ENCODE results near the gene IRAK1. TPM values are rescaled to one million over a fixed set of nuclear protein-coding genes. Genes with fewer than 3 reads are reported as not detected.
A peak's percentile ranks its signal among the peaks of the same experiment; 100 is the strongest.

IRAK1 gene
- total RNA-seq, 2 experiments from 2014 or later: 127 to 135 TPM

GRCh38 chrX:153967536-153968224 lies 52.0 kb downstream of the IRAK1 start:
- H3K4me1 Mint-ChIP-seq: peaks cover 6% of the 10 kb centered on the region
- peaks cover 17% of the 10 kb centered on the region for H3K36me3 Mint-ChIP-seq
- H3K9me3 Mint-ChIP-seq: no peaks in the 10 kb centered on the region
- H3K27ac Mint-ChIP-seq: peak overlapping the region; percentile 100
- ATAC-seq (ENCODE audit: low read depth) (peak; percentile 15), DNase-seq (peak; percentile 62)
- POLR2A ChIA-PET: interaction anchor here (0.7 to 7.6 kb wide), 12 partner anchors 11 to 522 kb away, joined by 3 to 110 read pairs (median 6); partner anchors contain the start of genes ARHGAP4 and IRAK1
- H3K27me3 Mint-ChIP-seq: no peaks in the 10 kb centered on the region
- H3K4me3 Mint-ChIP-seq: peak overlapping the region; percentile 100

GRCh38 chrX:153966841-153967535 lies 52.7 kb downstream of the IRAK1 start:
- Mint-ChIP-seq H3K4me3 (peak overlapping the region; percentile 100), H3K9me3 (no peaks in the 10 kb centered on the region), H3K36me3 (peaks cover 17% of the 10 kb centered on the region), H3K27me3 (no peaks in the 10 kb centered on the region), H3K27ac (peak overlapping the region; percentile 100), H3K4me1 (peaks cover 6% of the 10 kb centered on the region)
- POLR2A ChIA-PET: interaction anchor here (0.7 to 7.6 kb wide), 11 partner anchors 11 to 523 kb away, joined by 3 to 110 read pairs (median 4); partner anchors contain the start of genes ARHGAP4 and IRAK1
- no peak for DNase-seq
- peak; percentile 6 for ATAC-seq (ENCODE audit: low read depth)

- POLR2A ChIA-PET: interaction anchor here (0.7 to 7.6 kb wide), 6 partner anchors 17 to 52 kb away, joined by 3 to 110 read pairs (median 12); partner anchors contain the start of genes ARHGAP4 and IRAK1
- no peaks in the 10 kb centered on the region for H3K27me3 Mint-ChIP-seq
- H3K36me3 Mint-ChIP-seq: peaks cover 17% of the 10 kb centered on the region
- peak overlapping the region; percentile 100 for H3K27ac Mint-ChIP-seq
- ATAC-seq (ENCODE audit: low read depth): no peak
- peaks cover 6% of the 10 kb centered on the region for H3K4me1 Mint-ChIP-seq
- no peaks in the 10 kb centered on the region for H3K9me3 Mint-ChIP-seq
- H3K4me3 Mint-ChIP-seq: peak overlapping the region; percentile 100
- DNase-seq: no peak
Observed at GRCh38 chrX:153966283-153966688, 53.4 kb downstream of the IRAK1 start.

- Mint-ChIP-seq H3K27me3 (no peaks in the 10 kb centered on the region), H3K4me1 (peaks cover 6% of the 10 kb centered on the region), H3K27ac (peak overlapping the region; percentile 100), H3K36me3 (peaks cover 16% of the 10 kb centered on the region), H3K9me3 (no peaks in the 10 kb centered on the region), H3K4me3 (peak overlapping the region; percentile 10)
- DNase-seq (no peak), ATAC-seq (ENCODE audit: low read depth) (no peak)
- POLR2A ChIA-PET: no interaction called here
Observed at GRCh38 chrX:153965406-153965805, 54.3 kb downstream of the IRAK1 start.

- Mint-ChIP-seq H3K27ac (no peak overlapping the region), H3K9me3 (no peaks in the 10 kb centered on the region), H3K4me3 (no peak overlapping the region), H3K4me1 (peaks cover 6% of the 10 kb centered on the region), H3K27me3 (no peaks in the 10 kb centered on the region), H3K36me3 (peaks cover 11% of the 10 kb centered on the region)
- ATAC-seq (ENCODE audit: low read depth) (no peak), DNase-seq (no peak)
- POLR2A ChIA-PET: no interaction called here
Observed at GRCh38 chrX:153964105-153964504, 55.6 kb downstream of the IRAK1 start.

GRCh38 chrX:153963546-153963945 lies 56.2 kb downstream of the IRAK1 start:
- Mint-ChIP-seq H3K4me1 (peaks cover 6% of the 10 kb centered on the region), H3K9me3 (no peaks in the 10 kb centered on the region), H3K27ac (no peak overlapping the region), H3K4me3 (no peak overlapping the region), H3K27me3 (no peaks in the 10 kb centered on the region), H3K36me3 (peaks cover 11% of the 10 kb centered on the region)
- POLR2A ChIA-PET: interaction anchor here (0.8 kb wide), 1 partner anchor 18 kb away, joined by 5 read pairs; no protein-coding TSS in a partner anchor
- DNase-seq: no peak
- ATAC-seq (ENCODE audit: low read depth): no peak

- Mint-ChIP-seq H3K4me3 (no peak overlapping the region), H3K36me3 (no peaks in the 10 kb centered on the region), H3K27me3 (no peaks in the 10 kb centered on the region), H3K27ac (no peak overlapping the region), H3K4me1 (peaks cover 2% of the 10 kb centered on the region), H3K9me3 (no peaks in the 10 kb centered on the region)
- ATAC-seq (ENCODE audit: low read depth): no peak
- POLR2A ChIA-PET: interaction anchor here (1.1 to 1.3 kb wide), 2 partner anchors 29 to 52 kb away, joined by 3 read pairs; no protein-coding TSS in a partner anchor
- DNase-seq: no peak
Observed at GRCh38 chrX:153961292-153961691, 58.4 kb downstream of the IRAK1 start.

GRCh38 chrX:153960786-153961185 lies 58.9 kb downstream of the IRAK1 start:
- no peaks in the 10 kb centered on the region for H3K36me3 Mint-ChIP-seq
- DNase-seq (no peak), ATAC-seq (ENCODE audit: low read depth) (no peak)
- no peaks in the 10 kb centered on the region for H3K9me3 Mint-ChIP-seq
- no peaks in the 10 kb centered on the region for H3K27me3 Mint-ChIP-seq
- no peak overlapping the region for H3K27ac Mint-ChIP-seq
- no peak overlapping the region for H3K4me3 Mint-ChIP-seq
- H3K4me1 Mint-ChIP-seq: no peaks in the 10 kb centered on the region
- POLR2A ChIA-PET: no interaction called here

Small RNAs within 50 kb of the gene (microRNA-seq; reads per million reads assigned to microRNA genes)
- gene MIR3202-1 (not detected), gene MIR3202-2 (not detected), gene MIR718 (not detected)

Other genes starting within 250 kb of the IRAK1 start
- not detected for gene SRPK3, start 238.9 kb downstream of the IRAK1 start, total RNA-seq
- gene IDH3G, start 225.5 kb downstream of the IRAK1 start, total RNA-seq: 10 to 100 TPM; 66.3 to 67.1 TPM
- 100 to 1,000 TPM; 158 to 162 TPM for gene SSR4, start 225.2 kb downstream of the IRAK1 start, total RNA-seq
- gene PDZD4, start 189.4 kb downstream of the IRAK1 start, total RNA-seq: 1 to 10 TPM in 1 of 2 experiments, under 1 TPM in 1; 0.80 to 1.1 TPM
- gene L1CAM, start 133.7 kb downstream of the IRAK1 start, total RNA-seq: 1 to 10 TPM; 4.5 to 7.2 TPM
- gene AVPR2, start 115.2 kb downstream of the IRAK1 start, total RNA-seq: not detected
- 100 to 1,000 TPM; 341 to 356 TPM for gene ARHGAP4, start 93.6 kb downstream of the IRAK1 start, total RNA-seq
- gene NAA10, start 84.9 kb downstream of the IRAK1 start, total RNA-seq: 10 to 100 TPM; 79.5 to 84.3 TPM
- 10 to 100 TPM; 18.1 to 18.8 TPM for gene RENBP, start 75.3 kb downstream of the IRAK1 start, total RNA-seq
- 100 to 1,000 TPM; 101 to 107 TPM for gene HCFC1, start 48.1 kb downstream of the IRAK1 start, total RNA-seq
- 1 to 10 TPM; 8.6 to 9.7 TPM for gene TMEM187, start 47.1 kb downstream of the IRAK1 start, total RNA-seq
- 10 to 100 TPM; 81.9 to 82.8 TPM for gene MECP2, start 77.8 kb upstream of the IRAK1 start, total RNA-seq
- gene OPN1LW, start 124.3 kb upstream of the IRAK1 start, total RNA-seq: not detected
- gene OPN1MW, start 162.7 kb upstream of the IRAK1 start, total RNA-seq: not detected
- not detected for gene OPN1MW2, start 199.9 kb upstream of the IRAK1 start, total RNA-seq
- gene OPN1MW3, start 237.7 kb upstream of the IRAK1 start, total RNA-seq: not detected